DOHH2 (cell line): ENCODE measurements around the gene SUN1.

ENCODE experiments used
- H3F3A ChIP-seq: fragments of 200-600 bp; sonication (generic), shearing (Covaris generic); 2 replicates; pipeline ENCODE4 v1.6.0; 2016; ENCODE audit warnings: antibody characterized with exemption, mild to moderate bottlenecking; ENCODE audit not compliant: control insufficient read depth, insufficient read depth
- H3K27ac ChIP-seq: fragments of 200-600 bp; sonication (generic); 2 replicates; pipeline ENCODE4 v1.5.1; 2014; ENCODE audit warnings: low read depth, mild to moderate bottlenecking, low read length, moderate library complexity
- H3K27me3 ChIP-seq: fragments of 200-600 bp; sonication (generic); 2 replicates; pipeline ENCODE4 v1.6.1; 2014; ENCODE audit warnings: mild to moderate bottlenecking, low read length, mixed read lengths; ENCODE audit not compliant: control insufficient read depth
- H3K36me3 ChIP-seq: fragments of 200-600 bp; sonication (generic); 2 replicates; pipeline ENCODE4 v1.6.1; 2014; ENCODE audit warnings: mild to moderate bottlenecking, low read length, moderate library complexity, mixed read lengths; ENCODE audit not compliant: control insufficient read depth
- H3K4me1 ChIP-seq: fragments of 200-600 bp; sonication (generic); 2 replicates; pipeline ENCODE4 v1.6.1; 2014; ENCODE audit warnings: mild to moderate bottlenecking, low read length, mixed read lengths; ENCODE audit not compliant: control insufficient read depth
- H3K4me2 ChIP-seq: fragments of 200-600 bp; sonication (generic); 2 replicates; pipeline ENCODE4 v1.6.0; 2014; ENCODE audit warnings: mild to moderate bottlenecking, low read length, moderate library complexity
- H3K4me3 ChIP-seq: fragments of 200-600 bp; sonication (generic); 2 replicates; pipeline ENCODE4 v1.5.1; 2014; ENCODE audit warnings: mild to moderate bottlenecking, low read length, mixed read lengths
- H3K79me2 ChIP-seq: fragments of 200-600 bp; sonication (generic); 2 replicates; pipeline ENCODE4 v1.6.1; 2014; ENCODE audit warnings: mild to moderate bottlenecking, low read length, mixed read lengths; ENCODE audit not compliant: control insufficient read depth
- H3K9me2 ChIP-seq: fragments of 200-600 bp; sonication (generic); replicated peaks from 2 replicates; pipeline ENCODE4 v1.6.1; 2014; ENCODE audit warnings: mild to moderate bottlenecking, low read length, mixed read lengths; ENCODE audit not compliant: control insufficient read depth
- H3K9me3 ChIP-seq: fragments of 200-600 bp; sonication (generic); 2 replicates; pipeline ENCODE4 v1.6.1; 2014; ENCODE audit warnings: antibody characterized with exemption, low read length, mixed read lengths; ENCODE audit not compliant: control insufficient read depth, insufficient read depth
- H4K20me1 ChIP-seq: fragments of 200-600 bp; sonication (generic); 2 replicates; pipeline ENCODE4 v1.6.0; 2014; ENCODE audit warnings: low read depth, mild to moderate bottlenecking, antibody characterized with exemption, low read length, moderate library complexity; ENCODE audit not compliant: control insufficient read depth, insufficient read depth
- EZH2phosphoT487 ChIP-seq: fragments of 200-600 bp; sonication (generic); IDR thresholded peaks from 2 replicates; pipeline ENCODE4 v1.6.1; 2017; ENCODE audit warnings: borderline replicate concordance, mild to moderate bottlenecking, antibody characterized with exemption, low read length, moderate library complexity, mixed read lengths
- TF ChIP-seq, protein P1 (sequence below): fragments of 200-600 bp; sonication (generic); IDR thresholded peaks from one replicate; pipeline ENCODE4 v1.5.1; 2014; ENCODE audit warnings: antibody characterized with exemption, mild to moderate bottlenecking, low read depth, low read length; ENCODE audit not compliant: poor library complexity, severe bottlenecking

Gene SUN1

DNA sequence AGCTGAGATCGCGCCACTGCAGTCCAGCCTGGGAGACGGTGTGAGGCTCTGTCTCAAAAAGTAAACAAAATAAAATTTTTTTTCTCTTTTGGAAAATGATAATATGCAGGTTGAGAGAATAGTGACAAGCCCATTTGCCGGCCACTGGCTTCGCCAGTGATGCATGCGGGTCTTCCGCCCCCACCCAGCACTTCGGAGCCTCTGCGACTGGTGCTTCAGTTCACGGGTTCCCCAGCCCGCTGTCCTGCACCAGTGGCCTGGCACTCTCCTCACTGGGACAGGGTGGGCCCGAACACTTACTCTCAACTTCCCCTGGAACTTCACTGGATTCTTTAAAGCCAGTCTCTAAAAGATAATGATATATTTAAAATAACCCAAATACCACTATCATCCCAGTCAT is 2.7 kb downstream of the SUN1 start:
- Histone ChIP-seq H3K4me2 (no peak overlapping the region), H3K79me2 (peaks cover 90% of the 10 kb centered on the region), H3K36me3 (peaks cover 38% of the 10 kb centered on the region), H3K4me3 (no peak overlapping the region), H3K9me3 (no peaks in the 10 kb centered on the region), H3K9me2 (no peaks in the 10 kb centered on the region), H4K20me1 (peaks cover 26% of the 10 kb centered on the region), H3K4me1 (peaks cover 22% of the 10 kb centered on the region), H3K27me3 (no peaks in the 10 kb centered on the region), H3K27ac (no peak overlapping the region), H3F3A (no peaks in the 10 kb centered on the region)
- TF ChIP-seq, protein P1, sequence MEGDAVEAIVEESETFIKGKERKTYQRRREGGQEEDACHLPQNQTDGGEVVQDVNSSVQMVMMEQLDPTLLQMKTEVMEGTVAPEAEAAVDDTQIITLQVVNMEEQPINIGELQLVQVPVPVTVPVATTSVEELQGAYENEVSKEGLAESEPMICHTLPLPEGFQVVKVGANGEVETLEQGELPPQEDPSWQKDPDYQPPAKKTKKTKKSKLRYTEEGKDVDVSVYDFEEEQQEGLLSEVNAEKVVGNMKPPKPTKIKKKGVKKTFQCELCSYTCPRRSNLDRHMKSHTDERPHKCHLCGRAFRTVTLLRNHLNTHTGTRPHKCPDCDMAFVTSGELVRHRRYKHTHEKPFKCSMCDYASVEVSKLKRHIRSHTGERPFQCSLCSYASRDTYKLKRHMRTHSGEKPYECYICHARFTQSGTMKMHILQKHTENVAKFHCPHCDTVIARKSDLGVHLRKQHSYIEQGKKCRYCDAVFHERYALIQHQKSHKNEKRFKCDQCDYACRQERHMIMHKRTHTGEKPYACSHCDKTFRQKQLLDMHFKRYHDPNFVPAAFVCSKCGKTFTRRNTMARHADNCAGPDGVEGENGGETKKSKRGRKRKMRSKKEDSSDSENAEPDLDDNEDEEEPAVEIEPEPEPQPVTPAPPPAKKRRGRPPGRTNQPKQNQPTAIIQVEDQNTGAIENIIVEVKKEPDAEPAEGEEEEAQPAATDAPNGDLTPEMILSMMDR: no peak
- no peak for TF ChIP-seq EZH2phosphoT487

DNA sequence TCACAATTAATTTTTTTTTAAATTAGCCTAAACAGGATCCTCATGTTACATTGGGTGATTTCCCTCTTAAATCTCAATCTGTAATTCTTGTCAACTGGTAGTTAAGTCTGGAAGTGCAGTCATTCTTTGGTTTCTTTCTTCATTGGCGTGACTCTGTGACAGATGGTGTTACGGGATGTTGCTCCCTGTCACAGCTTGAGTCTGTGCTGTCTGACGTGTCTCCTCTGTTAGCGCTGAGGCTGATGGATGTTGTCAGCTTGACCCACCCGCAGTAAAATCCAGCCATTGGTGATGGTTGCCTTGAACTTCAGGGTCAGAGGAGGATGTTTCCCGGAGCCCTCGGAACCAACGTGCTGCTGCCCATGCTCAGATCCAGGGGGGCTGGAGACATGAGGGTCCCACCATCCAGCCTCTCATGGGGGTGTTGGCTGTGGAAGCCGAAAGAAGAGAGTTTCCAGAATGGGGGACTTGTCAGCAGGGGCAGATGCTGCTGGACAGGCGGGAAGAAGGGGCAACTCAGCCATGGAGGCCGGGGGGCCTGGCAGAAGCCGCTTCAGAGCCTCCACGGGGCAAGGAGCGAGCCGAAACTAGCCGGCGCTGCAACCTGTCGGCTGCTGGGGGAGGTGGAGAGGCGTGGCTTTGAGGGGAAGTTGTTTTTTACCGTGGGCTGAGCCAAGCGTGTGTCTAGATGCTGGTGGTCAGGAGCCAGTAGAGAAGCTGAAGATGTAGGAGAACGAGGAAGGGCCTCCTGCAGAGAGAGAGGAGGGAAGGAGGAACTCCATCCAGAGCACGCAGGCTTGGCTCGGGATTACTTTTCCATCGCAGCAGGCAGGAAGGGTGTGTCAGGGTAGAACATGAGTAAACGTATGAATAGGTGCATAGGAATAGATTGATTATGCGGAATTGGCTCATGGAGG is 3.5 kb downstream of the SUN1 start:
- no peaks in the 10 kb centered on the region for H3F3A ChIP-seq
- H3K9me3 ChIP-seq: no peaks in the 10 kb centered on the region
- H3K79me2 ChIP-seq: peaks cover 82% of the 10 kb centered on the region
- H3K27me3 ChIP-seq: no peaks in the 10 kb centered on the region
- H3K4me2 ChIP-seq: no peak overlapping the region
- H3K4me3 ChIP-seq: no peak overlapping the region
- H3K9me2 ChIP-seq: no peaks in the 10 kb centered on the region
- H3K4me1 ChIP-seq: peaks cover 15% of the 10 kb centered on the region
- peaks cover 19% of the 10 kb centered on the region for H4K20me1 ChIP-seq
- TF ChIP-seq, protein P1: no peak
- no peak for TF ChIP-seq EZH2phosphoT487
- peaks cover 42% of the 10 kb centered on the region for H3K36me3 ChIP-seq
- no peak overlapping the region for H3K27ac ChIP-seq

DNA sequence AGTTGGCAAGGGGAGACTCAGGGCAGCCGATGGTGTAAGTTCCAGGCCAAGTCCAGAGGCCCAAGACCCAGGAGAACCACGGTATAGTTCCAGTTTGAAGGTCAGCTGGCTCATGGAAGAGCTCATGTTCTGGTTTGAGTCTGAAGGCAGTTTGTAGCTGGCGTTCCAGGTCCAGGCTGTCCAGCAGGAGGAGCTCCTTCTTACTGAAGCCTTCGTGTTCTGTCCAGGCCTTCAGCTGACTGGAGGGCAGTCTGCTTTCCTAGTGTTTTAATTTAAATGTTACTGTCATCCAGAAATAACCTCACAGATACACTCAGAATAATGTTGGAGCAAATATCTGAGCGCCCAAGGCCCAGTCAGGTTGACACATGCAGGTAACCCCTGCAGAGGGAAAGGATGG is 4.2 kb downstream of the SUN1 start:
- TF ChIP-seq, protein P1: peak; percentile 30
- TF ChIP-seq EZH2phosphoT487: no peak
- H4K20me1 ChIP-seq: peaks cover 15% of the 10 kb centered on the region; the same call in 1 of the 2 replicates
- H3K9me2 ChIP-seq: no peaks in the 10 kb centered on the region
- H3K79me2 ChIP-seq: peaks cover 75% of the 10 kb centered on the region
- peaks cover 42% of the 10 kb centered on the region for H3K36me3 ChIP-seq
- H3K27ac ChIP-seq: no peak overlapping the region
- no peak overlapping the region for H3K4me2 ChIP-seq
- peaks cover 8% of the 10 kb centered on the region for H3K4me1 ChIP-seq
- H3K9me3 ChIP-seq: no peaks in the 10 kb centered on the region
- no peak overlapping the region for H3K4me3 ChIP-seq
- no peaks in the 10 kb centered on the region for H3F3A ChIP-seq
- no peaks in the 10 kb centered on the region for H3K27me3 ChIP-seq
